Measurements from ENCODE around the gene MYL9. TPM values are rescaled to one million over a fixed set of nuclear protein-coding genes. Genes with fewer than 3 reads are reported as not detected.

The MYL9 gene
- total RNA-seq, 4 donors from 2014 or later: 18.5 to 1,447 (median 245) TPM

- intact Hi-C loops (cut with DNase I; ENCODE audit: low total_unique reads): no loop called here
- H3K36me3 ChIP-seq: no peaks in the 10 kb centered on the region
- DNase-seq: no peak
Measured at GRCh38 chr20:36587388-36588070, 46.2 kb downstream of the MYL9 start.

GRCh38 chr20:36591281-36591680, 50.0 kb downstream of the MYL9 start:
- Histone ChIP-seq H3K4me1 (peaks cover 0 to 5% of the 10 kb centered on the region in 2 donors), H3K9me3 (no peaks in the 10 kb centered on the region), H3K36me3 (no peaks in the 10 kb centered on the region), H3K27ac (no peak overlapping the region), H3K27me3 (no peaks in the 10 kb centered on the region), H3K4me3 (no peak overlapping the region)
- no peak for DNase-seq
- intact Hi-C loops (cut with DNase I; ENCODE audit: low total_unique reads): no loop called here
- TF ChIP-seq POLR2A (IDR thresholded peaks at IDR 0.05) (no peak), CTCF (IDR thresholded peaks at IDR 0.05) (no peak)

More at GRCh38 chr20:36587388-36588070, 46.2 kb downstream of the MYL9 start:
- H3K9me3 ChIP-seq: no peaks in the 10 kb centered on the region
- H3K4me3 ChIP-seq: no peak overlapping the region
- no peaks in the 10 kb centered on the region for H3K27me3 ChIP-seq
- no peak for TF ChIP-seq POLR2A (IDR thresholded peaks at IDR 0.05)
- no peak for TF ChIP-seq CTCF (IDR thresholded peaks at IDR 0.05)
- peaks cover 0 to 5% of the 10 kb centered on the region in 2 donors for H3K4me1 ChIP-seq
- peak overlapping the region; percentile 28 to 32 for H3K27ac ChIP-seq

GRCh38 chr20:36591854-36592641, 50.7 kb downstream of the MYL9 start:
- H3K27me3 ChIP-seq: no peaks in the 10 kb centered on the region
- peak; percentile 33 to 46 for DNase-seq
- H3K9me3 ChIP-seq: no peaks in the 10 kb centered on the region
- TF ChIP-seq CTCF (IDR thresholded peaks at IDR 0.05) (peak; percentile 42 to 61 (median 50)), POLR2A (IDR thresholded peaks at IDR 0.05) (no peak)
- H3K36me3 ChIP-seq: no peaks in the 10 kb centered on the region
- no peak overlapping the region for H3K27ac ChIP-seq
- H3K4me1 ChIP-seq: peaks cover 0 to 5% of the 10 kb centered on the region in 2 donors
- no peak overlapping the region for H3K4me3 ChIP-seq
- intact Hi-C loops (cut with DNase I; ENCODE audit: low total_unique reads): no loop called here

- no peak overlapping the region for H3K27ac ChIP-seq
- H3K9me3 ChIP-seq: no peaks in the 10 kb centered on the region
- no peaks in the 10 kb centered on the region for H3K4me1 ChIP-seq
- H3K36me3 ChIP-seq: no peaks in the 10 kb centered on the region
- intact Hi-C loops (cut with DNase I; ENCODE audit: low total_unique reads): no loop called here
- H3K4me3 ChIP-seq: no peak overlapping the region
- TF ChIP-seq CTCF (IDR thresholded peaks at IDR 0.05): no peak
- no peak for TF ChIP-seq POLR2A (IDR thresholded peaks at IDR 0.05)
- no peaks in the 10 kb centered on the region for H3K27me3 ChIP-seq
- no peak for DNase-seq
Measured at GRCh38 chr20:36593347-36593929, 52.1 kb downstream of the MYL9 start.

Measured in uterus (tissue), 4 donors.